HepG2 (cell line): ENCODE data around the gene FBXO5. TPM values are rescaled to one million over a fixed set of nuclear protein-coding genes. Genes with fewer than 3 reads are reported as not detected.

Source experiments
- DNMT3B ChIP-seq: conservative IDR thresholded peaks from 2 replicates; pipeline ENCODE4 v1.6.1; 2016; ENCODE audit warnings: missing biosample characterization, control low read depth
- KLF15 ChIP-seq: sonication (generic); formaldehyde crosslinking; IDR thresholded peaks from 2 replicates; pipeline ENCODE4 v1.8.1; 2023; ENCODE audit warnings: borderline replicate concordance, mild to moderate bottlenecking, inconsistent platforms, missing genetic modification reagents, mixed read lengths
- NCOA1 ChIP-seq: sonication (generic); formaldehyde crosslinking; IDR thresholded peaks from 2 replicates; pipeline ENCODE4 v1.9.0; 2021; ENCODE audit warnings: missing genetic modification reagents
- SMAD1 ChIP-seq: sonication (generic); formaldehyde crosslinking; IDR thresholded peaks from 2 replicates; pipeline ENCODE4 v1.4.0; 2020; ENCODE audit warnings: missing genetic modification reagents, low read depth, mild to moderate bottlenecking, borderline replicate concordance
- SP5 ChIP-seq: IDR thresholded peaks from 2 replicates; pipeline ENCODE4 v1.6.1; 2016; ENCODE audit warnings: low read depth, borderline replicate concordance
- TBP ChIP-seq: sonication (generic); formaldehyde crosslinking; IDR thresholded peaks from 2 replicates; pipeline ENCODE4 v1.5.0; 2020; ENCODE audit warnings: missing genetic modification reagents
- ZFX ChIP-seq: sonication (generic); formaldehyde crosslinking; IDR thresholded peaks from 2 replicates; pipeline ENCODE4 v1.4.0; 2020; ENCODE audit warnings: mild to moderate bottlenecking, low read depth, missing genetic modification reagents, moderate library complexity
- ZNF232 ChIP-seq: sonication (generic); formaldehyde crosslinking; IDR thresholded peaks from 2 replicates; pipeline ENCODE4 v1.4.0; 2020; ENCODE audit warnings: missing genetic modification reagents, borderline replicate concordance
- ZNF530 ChIP-seq: sonication (generic); formaldehyde crosslinking; IDR thresholded peaks from 2 replicates; pipeline ENCODE4 v1.5.0; 2020; ENCODE audit warnings: low read depth, mild to moderate bottlenecking, missing genetic modification reagents
- ZNF766 ChIP-seq: sonication (generic); formaldehyde crosslinking; IDR thresholded peaks from 2 replicates; pipeline ENCODE4 v1.5.0; 2020; ENCODE audit warnings: missing genetic modification reagents, borderline replicate concordance
- polyA plus RNA-seq, 8 experiments: library from polyadenylated mRNA; depleted of rRNA in 3 of 8; stranded (reverse) in 7 of 8; unstranded in 1 of 8; fragments of >200 nt; fragmentation: Illumina TruSeq in 4 of 8; extraction: Trizol in 4 of 8; gene quantifications; 2 replicates each; pipeline versions ENCODE4 v1.2.1 to v1.2.3, GENCODE V29; 2011 to 2016; ENCODE audit warnings: low read depth in 4 of 8, missing spikeins in 1 of 8, mixed read lengths in 1 of 8; ENCODE audit not compliant: insufficient read depth in 1 of 8
- total RNA-seq, 5 experiments: library from RNA; depleted of rRNA; stranded (reverse); fragments of >200 nt; fragmentation: Illumina TruSeq; extraction: Trizol; gene quantifications; 2 replicates each; pipeline ENCODE4 v1.2.3, GENCODE V29; 2016; ENCODE audit warnings: low read depth in 1 of 5
- TF ChIP-seq, protein P1 (sequence below): sonication (generic); formaldehyde crosslinking; IDR thresholded peaks from 2 replicates; pipeline ENCODE4 v1.5.0; 2020; ENCODE audit warnings: missing genetic modification reagents, mild to moderate bottlenecking, borderline replicate concordance
- TF ChIP-seq, protein P2 (sequence below): sonication (generic); formaldehyde crosslinking; IDR thresholded peaks from 2 replicates; pipeline ENCODE4 v1.4.0; 2020; ENCODE audit warnings: missing genetic modification reagents, borderline replicate concordance
- TF ChIP-seq, protein P3 (sequence below): sonication (generic); formaldehyde crosslinking; conservative IDR thresholded peaks from 2 replicates; pipeline ENCODE4 v1.4.0; 2020; ENCODE audit warnings: mild to moderate bottlenecking, missing genetic modification reagents, moderate library complexity

Gene FBXO5
- total and polyA plus RNA-seq, 2 of the 13 experiments (the other 11 are each of a cell fraction or from before 2014, with no cell fraction given) = 15.8 to 41.5 TPM

DNA sequence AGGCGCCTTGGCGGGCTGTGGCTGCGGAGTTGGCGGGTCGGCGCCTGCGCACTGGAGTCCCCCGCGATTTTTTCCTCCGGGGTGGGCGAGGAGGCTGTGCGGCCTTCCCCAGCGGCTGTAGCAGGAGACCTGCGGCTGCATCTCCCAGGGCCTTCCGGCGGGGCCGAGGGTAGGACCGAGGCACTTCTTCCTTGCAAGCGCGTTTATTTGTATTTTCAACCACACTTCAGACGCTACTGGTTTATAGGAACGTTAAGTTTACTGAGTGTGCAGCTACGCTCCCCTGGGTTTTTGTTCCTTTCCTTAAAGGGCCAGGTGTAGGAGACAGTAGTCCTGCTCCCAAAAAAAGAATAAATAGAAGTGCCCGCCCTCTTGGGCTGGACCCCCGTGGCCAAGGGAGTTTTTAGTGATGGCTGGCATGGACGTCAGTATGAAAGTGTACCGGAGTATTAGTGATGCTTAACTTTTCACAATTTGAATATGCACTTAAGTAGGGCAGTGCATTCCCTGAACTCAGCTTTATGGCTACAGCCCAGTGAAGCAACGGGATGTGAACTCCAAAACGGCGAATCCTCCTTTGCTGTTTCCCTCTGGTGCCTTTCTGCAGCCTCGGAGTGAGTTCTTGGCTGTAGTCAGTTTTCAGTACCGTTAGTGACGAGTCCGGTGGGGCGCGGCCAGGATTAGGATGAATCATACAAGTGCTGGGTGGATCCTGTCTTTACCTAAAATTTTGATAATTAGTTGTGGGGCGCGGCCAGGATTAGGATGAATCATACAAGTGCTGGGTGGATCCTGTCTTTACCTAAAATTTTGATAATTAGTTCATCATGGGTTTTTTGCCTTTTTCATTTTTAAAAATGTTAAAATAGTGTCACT, 1.0 kb upstream of the FBXO5 start (continued):
- TF ChIP-seq, protein P1, sequence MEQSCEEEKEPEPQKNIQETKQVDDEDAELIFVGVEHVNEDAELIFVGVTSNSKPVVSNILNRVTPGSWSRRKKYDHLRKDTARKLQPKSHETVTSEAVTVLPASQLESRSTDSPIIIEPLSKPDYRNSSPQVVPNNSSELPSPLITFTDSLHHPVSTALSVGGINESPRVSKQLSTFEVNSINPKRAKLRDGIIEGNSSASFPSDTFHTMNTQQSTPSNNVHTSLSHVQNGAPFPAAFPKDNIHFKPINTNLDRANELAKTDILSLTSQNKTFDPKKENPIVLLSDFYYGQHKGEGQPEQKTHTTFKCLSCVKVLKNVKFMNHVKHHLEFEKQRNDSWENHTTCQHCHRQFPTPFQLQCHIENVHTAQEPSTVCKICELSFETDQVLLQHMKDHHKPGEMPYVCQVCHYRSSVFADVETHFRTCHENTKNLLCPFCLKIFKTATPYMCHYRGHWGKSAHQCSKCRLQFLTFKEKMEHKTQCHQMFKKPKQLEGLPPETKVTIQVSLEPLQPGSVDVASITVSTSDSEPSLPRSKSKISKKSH (CRISPR knock-in tag) = no peak
- TF ChIP-seq ZNF232 (no peak), ZNF530 (0 out of 2 replicates have a peak, but pooled peaks have one; percentile 2), TBP (no peak), SP5 (CRISPR knock-in tag) (no peak), KLF15 (CRISPR knock-in tag) (peak; percentile 67; the same call in 1 of the 2 replicates), ZFX (CRISPR knock-in tag) (peak; percentile 99), NCOA1 (peak; percentile 52; the same call in 1 of the 2 replicates), SMAD1 (peak; percentile 91), ZNF766 (CRISPR knock-in tag) (no peak; the same call in 1 of the 2 replicates), DNMT3B (CRISPR knock-in tag) (no peak)
- TF ChIP-seq, protein P2, sequence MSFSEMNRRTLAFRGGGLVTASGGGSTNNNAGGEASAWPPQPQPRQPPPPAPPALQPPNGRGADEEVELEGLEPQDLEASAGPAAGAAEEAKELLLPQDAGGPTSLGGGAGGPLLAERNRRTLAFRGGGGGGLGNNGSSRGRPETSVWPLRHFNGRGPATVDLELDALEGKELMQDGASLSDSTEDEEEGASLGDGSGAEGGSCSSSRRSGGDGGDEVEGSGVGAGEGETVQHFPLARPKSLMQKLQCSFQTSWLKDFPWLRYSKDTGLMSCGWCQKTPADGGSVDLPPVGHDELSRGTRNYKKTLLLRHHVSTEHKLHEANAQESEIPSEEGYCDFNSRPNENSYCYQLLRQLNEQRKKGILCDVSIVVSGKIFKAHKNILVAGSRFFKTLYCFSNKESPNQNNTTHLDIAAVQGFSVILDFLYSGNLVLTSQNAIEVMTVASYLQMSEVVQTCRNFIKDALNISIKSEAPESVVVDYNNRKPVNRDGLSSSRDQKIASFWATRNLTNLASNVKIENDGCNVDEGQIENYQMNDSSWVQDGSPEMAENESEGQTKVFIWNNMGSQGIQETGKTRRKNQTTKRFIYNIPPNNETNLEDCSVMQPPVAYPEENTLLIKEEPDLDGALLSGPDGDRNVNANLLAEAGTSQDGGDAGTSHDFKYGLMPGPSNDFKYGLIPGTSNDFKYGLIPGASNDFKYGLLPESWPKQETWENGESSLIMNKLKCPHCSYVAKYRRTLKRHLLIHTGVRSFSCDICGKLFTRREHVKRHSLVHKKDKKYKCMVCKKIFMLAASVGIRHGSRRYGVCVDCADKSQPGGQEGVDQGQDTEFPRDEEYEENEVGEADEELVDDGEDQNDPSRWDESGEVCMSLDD (CRISPR knock-in tag) = peak; percentile 52; the same call in 1 of the 2 replicates
- TF ChIP-seq, protein P3, sequence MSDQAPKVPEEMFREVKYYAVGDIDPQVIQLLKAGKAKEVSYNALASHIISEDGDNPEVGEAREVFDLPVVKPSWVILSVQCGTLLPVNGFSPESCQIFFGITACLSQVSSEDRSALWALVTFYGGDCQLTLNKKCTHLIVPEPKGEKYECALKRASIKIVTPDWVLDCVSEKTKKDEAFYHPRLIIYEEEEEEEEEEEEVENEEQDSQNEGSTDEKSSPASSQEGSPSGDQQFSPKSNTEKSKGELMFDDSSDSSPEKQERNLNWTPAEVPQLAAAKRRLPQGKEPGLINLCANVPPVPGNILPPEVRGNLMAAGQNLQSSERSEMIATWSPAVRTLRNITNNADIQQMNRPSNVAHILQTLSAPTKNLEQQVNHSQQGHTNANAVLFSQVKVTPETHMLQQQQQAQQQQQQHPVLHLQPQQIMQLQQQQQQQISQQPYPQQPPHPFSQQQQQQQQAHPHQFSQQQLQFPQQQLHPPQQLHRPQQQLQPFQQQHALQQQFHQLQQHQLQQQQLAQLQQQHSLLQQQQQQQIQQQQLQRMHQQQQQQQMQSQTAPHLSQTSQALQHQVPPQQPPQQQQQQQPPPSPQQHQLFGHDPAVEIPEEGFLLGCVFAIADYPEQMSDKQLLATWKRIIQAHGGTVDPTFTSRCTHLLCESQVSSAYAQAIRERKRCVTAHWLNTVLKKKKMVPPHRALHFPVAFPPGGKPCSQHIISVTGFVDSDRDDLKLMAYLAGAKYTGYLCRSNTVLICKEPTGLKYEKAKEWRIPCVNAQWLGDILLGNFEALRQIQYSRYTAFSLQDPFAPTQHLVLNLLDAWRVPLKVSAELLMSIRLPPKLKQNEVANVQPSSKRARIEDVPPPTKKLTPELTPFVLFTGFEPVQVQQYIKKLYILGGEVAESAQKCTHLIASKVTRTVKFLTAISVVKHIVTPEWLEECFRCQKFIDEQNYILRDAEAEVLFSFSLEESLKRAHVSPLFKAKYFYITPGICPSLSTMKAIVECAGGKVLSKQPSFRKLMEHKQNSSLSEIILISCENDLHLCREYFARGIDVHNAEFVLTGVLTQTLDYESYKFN (CRISPR knock-in tag) = peak; percentile 18; the same call in 1 of the 2 replicates
